ENCODE results near the gene SASH1. TPM values are rescaled to one million over a fixed set of nuclear protein-coding genes. Genes with fewer than 3 reads are reported as not detected.

Gene SASH1
- total RNA-seq, 1 experiment from 2014 or later: 12.3 TPM

- Mint-ChIP-seq H3K9me3 (ENCODE audit: low read depth, unreplicated experiment) (no peaks in the 10 kb centered on the region), H3K4me1 (ENCODE audit: low read depth, unreplicated experiment) (no peaks in the 10 kb centered on the region), H3K27me3 (ENCODE audit: unreplicated experiment) (no peaks in the 10 kb centered on the region), H3K4me3 (ENCODE audit: low read depth, unreplicated experiment) (no peak overlapping the region), H3K27ac (ENCODE audit: unreplicated experiment) (no peak overlapping the region), H3K36me3 (ENCODE audit: insufficient read depth, unreplicated experiment) (no peaks in the 10 kb centered on the region)
- no peak for DNase-seq
- CTCF ChIA-PET: no interaction called here
- intact Hi-C loops (cut with micrococcal nuclease; ENCODE audit: unreplicated experiment): no loop called here
- no peak for TF ChIP-seq CTCF (IDR thresholded peaks at IDR 0.05; ENCODE audit: unreplicated experiment)
- BruUV-seq (replicated peaks): no TSS peak
Measured at GRCh38 chr6:148425443-148425842, 82.8 kb downstream of the SASH1 start.

DNA sequence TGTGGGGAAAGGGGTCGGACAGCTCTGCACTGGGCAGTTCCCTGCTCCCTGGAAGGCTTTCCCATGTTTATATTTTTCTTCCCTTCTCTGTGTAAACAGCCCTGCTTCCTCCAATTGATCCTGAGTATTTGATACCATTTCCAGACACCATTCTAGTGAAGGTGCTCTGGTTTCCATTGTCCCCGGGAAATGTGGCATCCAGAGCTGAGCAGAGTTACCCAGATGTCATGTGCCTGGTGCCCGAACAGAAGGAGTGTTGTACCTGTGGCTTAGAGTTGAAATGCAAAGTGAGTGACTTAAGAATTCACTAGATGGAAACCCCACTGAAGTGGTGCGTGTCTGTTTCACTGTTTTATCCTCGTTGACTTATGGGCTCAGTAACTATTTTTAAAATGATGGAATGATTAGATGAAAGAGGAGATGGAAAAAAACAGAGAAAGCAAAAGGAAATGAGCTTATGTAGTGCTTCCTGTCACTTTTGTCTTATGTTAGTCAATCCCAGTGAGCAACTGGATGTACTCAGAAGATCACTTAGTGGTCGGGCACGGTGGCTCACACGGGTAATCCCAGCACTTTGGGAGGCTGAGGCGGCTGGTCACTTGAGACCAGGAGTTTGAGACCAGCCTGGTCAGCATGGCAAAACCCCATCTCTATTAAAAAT is 83.8 kb downstream of the SASH1 start:
- CTCF ChIA-PET: no interaction called here
- no peaks in the 10 kb centered on the region for H3K36me3 Mint-ChIP-seq (ENCODE audit: insufficient read depth, unreplicated experiment)
- DNase-seq: no peak
- no peak overlapping the region for H3K4me3 Mint-ChIP-seq (ENCODE audit: low read depth, unreplicated experiment)
- intact Hi-C loops (cut with micrococcal nuclease; ENCODE audit: unreplicated experiment): no loop called here
- BruUV-seq (replicated peaks): no TSS peak
- no peak overlapping the region for H3K27ac Mint-ChIP-seq (ENCODE audit: unreplicated experiment)
- H3K4me1 Mint-ChIP-seq (ENCODE audit: low read depth, unreplicated experiment): no peaks in the 10 kb centered on the region
- no peaks in the 10 kb centered on the region for H3K9me3 Mint-ChIP-seq (ENCODE audit: low read depth, unreplicated experiment)
- TF ChIP-seq CTCF (IDR thresholded peaks at IDR 0.05; ENCODE audit: unreplicated experiment): no peak
- no peaks in the 10 kb centered on the region for H3K27me3 Mint-ChIP-seq (ENCODE audit: unreplicated experiment)

DNA sequence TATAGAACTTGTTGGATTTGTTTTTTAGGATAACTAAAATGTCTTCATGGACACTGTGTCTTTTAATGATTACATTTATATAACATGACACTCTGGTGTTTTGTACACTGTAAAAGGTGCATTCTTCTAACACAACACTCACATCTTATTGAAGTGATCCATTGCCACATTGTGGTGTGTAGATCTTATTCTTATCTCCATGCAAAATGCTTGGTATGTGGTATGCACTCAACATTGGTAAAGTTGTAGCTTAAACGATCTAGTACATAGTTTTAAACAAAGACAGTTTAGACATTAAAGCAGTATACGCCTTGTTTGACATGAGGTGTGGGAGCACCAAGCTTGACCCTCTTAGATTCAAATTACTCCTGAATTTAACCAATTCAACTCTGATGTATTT is 84.7 kb downstream of the SASH1 start:
- CTCF ChIA-PET: no interaction called here

DNA sequence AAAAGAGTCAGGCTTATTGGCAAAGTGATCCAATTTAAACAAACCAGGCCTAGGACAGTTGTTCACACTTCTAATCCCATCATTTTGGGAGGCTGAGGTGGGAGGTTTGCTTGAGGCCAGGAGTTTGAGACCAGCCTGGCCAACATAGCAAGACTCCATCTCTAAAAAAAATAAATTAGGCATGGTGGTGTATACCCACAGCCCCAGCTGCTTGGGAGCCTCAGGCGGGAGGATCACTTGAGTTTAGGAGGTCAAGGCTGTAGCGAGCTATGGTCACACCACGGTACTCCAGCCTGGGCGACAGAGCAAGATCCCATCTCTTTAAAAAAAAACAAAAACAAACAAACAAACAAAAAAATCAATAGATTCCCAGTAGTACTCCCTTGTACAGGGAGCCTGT is 86.8 kb downstream of the SASH1 start:
- Mint-ChIP-seq H3K36me3 (ENCODE audit: insufficient read depth, unreplicated experiment) (no peaks in the 10 kb centered on the region), H3K9me3 (ENCODE audit: low read depth, unreplicated experiment) (no peaks in the 10 kb centered on the region), H3K27ac (ENCODE audit: unreplicated experiment) (no peak overlapping the region), H3K4me3 (ENCODE audit: low read depth, unreplicated experiment) (no peak overlapping the region), H3K4me1 (ENCODE audit: low read depth, unreplicated experiment) (no peaks in the 10 kb centered on the region), H3K27me3 (ENCODE audit: unreplicated experiment) (no peaks in the 10 kb centered on the region)
- no peak for TF ChIP-seq CTCF (IDR thresholded peaks at IDR 0.05; ENCODE audit: unreplicated experiment)
- BruUV-seq (replicated peaks): no TSS peak
- no peak for DNase-seq
- CTCF ChIA-PET: no interaction called here
- intact Hi-C loops (cut with micrococcal nuclease; ENCODE audit: unreplicated experiment): no loop called here

More for the DNA sequence above, 84.7 kb downstream of the SASH1 start:
- Mint-ChIP-seq H3K36me3 (ENCODE audit: insufficient read depth, unreplicated experiment) (no peaks in the 10 kb centered on the region), H3K27ac (ENCODE audit: unreplicated experiment) (no peak overlapping the region), H3K9me3 (ENCODE audit: low read depth, unreplicated experiment) (no peaks in the 10 kb centered on the region), H3K27me3 (ENCODE audit: unreplicated experiment) (no peaks in the 10 kb centered on the region), H3K4me1 (ENCODE audit: low read depth, unreplicated experiment) (no peaks in the 10 kb centered on the region), H3K4me3 (ENCODE audit: low read depth, unreplicated experiment) (no peak overlapping the region)
- intact Hi-C loops (cut with micrococcal nuclease; ENCODE audit: unreplicated experiment): no loop called here
- DNase-seq: no peak
- no peak for TF ChIP-seq CTCF (IDR thresholded peaks at IDR 0.05; ENCODE audit: unreplicated experiment)
- no TSS peak for BruUV-seq (replicated peaks)

Data from Calu3 (cell line).